OCI-LY7 (cell line): Measurements from ENCODE around the gene HEXB. TPM values are rescaled to one million over a fixed set of nuclear protein-coding genes. Genes with fewer than 3 reads are reported as not detected.

ENCODE experiments used
- BruUV-seq: library from RNA; stranded (reverse); fragments of 400-500 nt; replicated peaks from 2 replicates; lab custom pipeline; 2021; lab: Mats Ljungman, UMichigan
- CTCF ChIA-PET: fragments of 300-600 bp; sonication (Branson Sonifier 250); formaldehyde crosslinking; loops from one replicate; lab custom pipeline; 2022; ENCODE audit warnings: antibody characterized with exemption; ENCODE audit not compliant: unreplicated experiment; lab: Charles Lee
- POLR2A ChIA-PET: fragments of 300-600 bp; sonication (Branson Sonifier 250); formaldehyde crosslinking; loops from one replicate; lab custom pipeline; 2022; ENCODE audit warnings: antibody characterized with exemption; lab: Charles Lee
- DNase-seq: peaks from one replicate; pipeline ENCODE4 v3.0.0-alpha.2; 2015; ENCODE audit warnings: low spot score
- H2AFZ ChIP-seq: fragments of 200-600 bp; sonication (generic), shearing (Covaris generic); 2 replicates; pipeline ENCODE4 v1.6.1; 2014; ENCODE audit warnings: mild to moderate bottlenecking, antibody characterized with exemption, low read length, moderate library complexity
- H3K27ac ChIP-seq: fragments of 200-600 bp; sonication (generic); 2 replicates; pipeline ENCODE4 v1.5.1; 2014; ENCODE audit warnings: mixed run types, low read depth, mild to moderate bottlenecking, moderate library complexity, low read length, inconsistent platforms; ENCODE audit not compliant: poor library complexity, severe bottlenecking
- H3K36me3 ChIP-seq: fragments of 200-600 bp; sonication (generic); 2 replicates; pipeline ENCODE4 v1.6.1; 2014; ENCODE audit warnings: mild to moderate bottlenecking, antibody characterized with exemption, low read length, moderate library complexity, mixed read lengths; ENCODE audit not compliant: insufficient read depth
- H3K4me1 ChIP-seq: fragments of 200-600 bp; sonication (generic); 2 replicates; pipeline ENCODE4 v1.5.1; 2014; ENCODE audit warnings: mild to moderate bottlenecking, low read length; ENCODE audit not compliant: insufficient read depth, poor library complexity, severe bottlenecking
- H3K4me2 ChIP-seq: fragments of 200-600 bp; sonication (generic); 2 replicates; pipeline ENCODE4 v1.6.1; 2014; ENCODE audit warnings: mild to moderate bottlenecking, low read length
- H3K4me3 ChIP-seq: fragments of 200-600 bp; sonication (generic); 2 replicates; pipeline ENCODE4 v1.5.1; 2014; ENCODE audit warnings: mild to moderate bottlenecking, low read depth, low read length; ENCODE audit not compliant: poor library complexity, severe bottlenecking
- H3K79me2 ChIP-seq: fragments of 200-600 bp; sonication (generic); 2 replicates; pipeline ENCODE4 v1.6.1; 2016; ENCODE audit warnings: low read depth, mild to moderate bottlenecking, low read length, moderate library complexity, mixed read lengths; ENCODE audit not compliant: insufficient read depth
- H3K9me2 ChIP-seq: fragments of 200-600 bp; sonication (generic); 2 replicates; pipeline ENCODE4 v1.6.1; 2016; ENCODE audit warnings: mild to moderate bottlenecking, low read length, mixed read lengths; ENCODE audit not compliant: insufficient read depth
- H3K9me3 ChIP-seq: fragments of 200-600 bp; sonication (generic); 2 replicates; pipeline ENCODE4 v1.6.1; 2014; ENCODE audit warnings: mild to moderate bottlenecking, mixed run types, low read length, mixed read lengths
- H4K20me1 ChIP-seq: fragments of 200-600 bp; sonication (generic); 2 replicates; pipeline ENCODE4 v1.6.1; 2014; ENCODE audit warnings: mild to moderate bottlenecking, antibody characterized with exemption, low read length, moderate library complexity, mixed read lengths; ENCODE audit not compliant: insufficient read depth
- CTCF ChIP-seq: fragments of 200-600 bp; sonication (generic); conservative IDR thresholded peaks from 2 replicates; pipeline ENCODE4 v1.5.1; 2014; ENCODE audit warnings: mild to moderate bottlenecking, antibody characterized with exemption, low read length, moderate library complexity, mixed read lengths
- EZH2phosphoT487 ChIP-seq: fragments of 200-600 bp; sonication (generic); IDR thresholded peaks from 2 replicates; pipeline ENCODE4 v1.6.1; 2018; ENCODE audit warnings: low read depth, borderline replicate concordance, mild to moderate bottlenecking, mixed run types, antibody characterized with exemption, low read length, moderate library complexity, mixed read lengths
- intact Hi-C: fragments of 100-400 bp; cut with micrococcal nuclease; formaldehyde crosslinking; loops from one replicate; pipeline ENCODE4 v1.10.0; 2022; ENCODE audit not compliant: unreplicated experiment
- total RNA-seq, 2 experiments: library from RNA; depleted of rRNA in 1 of 2; stranded (reverse); fragments of >200 nt in 1 of 2; shearing (Covaris generic) in 1 of 2; gene quantifications; 2 replicates each; pipeline ENCODE4 v1.2.3, GENCODE V29; 2014 to 2022

The HEXB gene
- total RNA-seq, 2 experiments from 2014 or later: 23.8 to 36.2 TPM

- no peak overlapping the region for H3K4me2 ChIP-seq
- H3K9me3 ChIP-seq: peaks cover 5% of the 10 kb centered on the region; the same call in 1 of the 2 replicates
- H3K36me3 ChIP-seq: no peaks in the 10 kb centered on the region
- TF ChIP-seq CTCF (no peak), EZH2phosphoT487 (no peak)
- no peak for DNase-seq
- intact Hi-C loops: no loop called here
- ChIA-PET POLR2A (interaction anchor here (0.6 kb wide), 1 partner anchor 156 kb away, joined by 4 read pairs; no protein-coding TSS in a partner anchor), CTCF (no interaction called here)
- H3K4me3 ChIP-seq: no peak overlapping the region
- H3K79me2 ChIP-seq: no peaks in the 10 kb centered on the region
- H3K9me2 ChIP-seq: no peaks in the 10 kb centered on the region
- no peaks in the 10 kb centered on the region for H4K20me1 ChIP-seq
- no peak overlapping the region for H3K27ac ChIP-seq
- BruUV-seq: no TSS peak
- H2AFZ ChIP-seq: no peak overlapping the region
- no peaks in the 10 kb centered on the region for H3K4me1 ChIP-seq
These were observed 19.8 kb upstream of the HEXB start for GRCh38 chr5:74665273-74665672.

GRCh38 chr5:74665816-74666215, 19.2 kb upstream of the HEXB start:
- Histone ChIP-seq H3K9me3 (peaks cover 9% of the 10 kb centered on the region; the same call in 1 of the 2 replicates), H3K4me1 (no peaks in the 10 kb centered on the region), H4K20me1 (no peaks in the 10 kb centered on the region), H3K9me2 (no peaks in the 10 kb centered on the region), H3K27ac (no peak overlapping the region), H2AFZ (no peak overlapping the region), H3K4me3 (no peak overlapping the region), H3K79me2 (no peaks in the 10 kb centered on the region), H3K36me3 (no peaks in the 10 kb centered on the region), H3K4me2 (no peak overlapping the region)
- intact Hi-C loops: no loop called here
- ChIA-PET POLR2A (no interaction called here), CTCF (no interaction called here)
- TF ChIP-seq CTCF (no peak), EZH2phosphoT487 (no peak)
- no TSS peak for BruUV-seq
- no peak for DNase-seq

- no peaks in the 10 kb centered on the region for H3K36me3 ChIP-seq
- no peak overlapping the region for H3K27ac ChIP-seq
- H3K9me3 ChIP-seq: peaks cover 9% of the 10 kb centered on the region; the same call in 1 of the 2 replicates
- H2AFZ ChIP-seq: no peak overlapping the region
- no TSS peak for BruUV-seq
- POLR2A ChIA-PET: interaction anchor here (0.6 kb wide), 2 partner anchors 725 to 757 kb away, joined by 3 read pairs; no protein-coding TSS in a partner anchor
- DNase-seq: no peak
- no peaks in the 10 kb centered on the region for H3K4me1 ChIP-seq
- intact Hi-C loops: no loop called here
- no peaks in the 10 kb centered on the region for H3K79me2 ChIP-seq
- no peak overlapping the region for H3K4me2 ChIP-seq
- TF ChIP-seq EZH2phosphoT487: no peak
- TF ChIP-seq CTCF: no peak
- H4K20me1 ChIP-seq: no peaks in the 10 kb centered on the region
- H3K4me3 ChIP-seq: no peak overlapping the region
- CTCF ChIA-PET: no interaction called here
- H3K9me2 ChIP-seq: no peaks in the 10 kb centered on the region
These were observed 17.6 kb upstream of the HEXB start for GRCh38 chr5:74667396-74667795.
